Astrocyte of the spinal cord (primary cell): ENCODE results near the gene FMR1.

ENCODE experiments used
- DNase-seq: peaks from one replicate; pipeline ENCODE4 v3.0.0; 2011; ENCODE audit warnings: low read depth, low spot score
- H3K4me3 ChIP-seq: 2 replicates; pipeline ENCODE4 v1.5.1; 2011; ENCODE audit warnings: low read depth, mild to moderate bottlenecking, low read length, moderate library complexity
- in situ Hi-C: cut with HindIII; loops from 2 replicates; pipeline ENCODE4 v1.10.0; 2017; ENCODE audit warnings: low sequenced_read_pairs
- TF ChIP-seq, protein P1 (sequence below): IDR thresholded peaks from 2 replicates; pipeline ENCODE4 v1.5.1; 2012; ENCODE audit warnings: low read depth, mild to moderate bottlenecking, low read length, inconsistent platforms

The FMR1 gene

DNA sequence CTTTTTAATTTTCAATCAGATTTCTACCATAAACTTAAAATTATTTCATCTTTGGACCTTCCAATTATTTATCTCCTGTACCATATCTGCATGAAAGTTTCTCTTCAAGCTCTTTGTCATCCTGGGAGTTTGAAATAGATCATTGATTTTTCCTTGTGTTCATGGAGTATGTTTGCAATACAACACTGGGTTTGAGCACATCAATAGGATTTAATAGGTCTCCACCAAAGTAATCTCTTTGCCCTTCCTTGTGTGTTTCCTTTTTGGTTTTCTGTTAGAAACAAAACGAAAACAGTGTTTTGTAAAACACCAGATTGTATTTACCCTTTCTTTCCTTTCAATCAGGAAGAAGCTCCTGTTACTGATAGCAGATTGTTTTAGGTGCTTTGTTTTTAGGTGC, 11.9 kb downstream of the FMR1 start:
- in situ Hi-C loops = no loop called here

DNA sequence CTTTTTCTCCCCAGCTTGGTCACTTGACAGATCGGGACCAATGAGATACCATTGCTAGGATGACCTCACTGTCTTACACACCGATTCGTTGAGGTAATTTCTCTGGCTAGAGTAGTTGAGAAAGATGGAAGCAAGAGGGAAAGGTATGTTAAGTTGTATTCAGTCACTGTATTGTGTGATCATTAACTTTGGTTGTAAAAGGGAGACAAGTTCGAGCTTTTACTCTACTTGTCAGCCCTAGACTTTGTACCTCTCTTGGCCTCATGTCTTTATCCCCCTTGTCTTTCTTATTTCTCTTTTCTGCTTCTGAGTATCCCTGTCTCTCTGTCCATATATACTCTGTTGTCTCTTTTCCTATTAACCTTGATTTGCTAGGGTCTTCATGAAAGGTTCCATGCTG, 15.5 kb downstream of the FMR1 start:
- H3K4me3 ChIP-seq = no peak overlapping the region
- in situ Hi-C loops = no loop called here
- TF ChIP-seq, protein P1, sequence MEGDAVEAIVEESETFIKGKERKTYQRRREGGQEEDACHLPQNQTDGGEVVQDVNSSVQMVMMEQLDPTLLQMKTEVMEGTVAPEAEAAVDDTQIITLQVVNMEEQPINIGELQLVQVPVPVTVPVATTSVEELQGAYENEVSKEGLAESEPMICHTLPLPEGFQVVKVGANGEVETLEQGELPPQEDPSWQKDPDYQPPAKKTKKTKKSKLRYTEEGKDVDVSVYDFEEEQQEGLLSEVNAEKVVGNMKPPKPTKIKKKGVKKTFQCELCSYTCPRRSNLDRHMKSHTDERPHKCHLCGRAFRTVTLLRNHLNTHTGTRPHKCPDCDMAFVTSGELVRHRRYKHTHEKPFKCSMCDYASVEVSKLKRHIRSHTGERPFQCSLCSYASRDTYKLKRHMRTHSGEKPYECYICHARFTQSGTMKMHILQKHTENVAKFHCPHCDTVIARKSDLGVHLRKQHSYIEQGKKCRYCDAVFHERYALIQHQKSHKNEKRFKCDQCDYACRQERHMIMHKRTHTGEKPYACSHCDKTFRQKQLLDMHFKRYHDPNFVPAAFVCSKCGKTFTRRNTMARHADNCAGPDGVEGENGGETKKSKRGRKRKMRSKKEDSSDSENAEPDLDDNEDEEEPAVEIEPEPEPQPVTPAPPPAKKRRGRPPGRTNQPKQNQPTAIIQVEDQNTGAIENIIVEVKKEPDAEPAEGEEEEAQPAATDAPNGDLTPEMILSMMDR = no peak
- DNase-seq = no peak

More for the DNA sequence above, 11.9 kb downstream of the FMR1 start:
- DNase-seq = no peak
- TF ChIP-seq, protein P1 = no peak
- H3K4me3 ChIP-seq = no peak overlapping the region

DNA sequence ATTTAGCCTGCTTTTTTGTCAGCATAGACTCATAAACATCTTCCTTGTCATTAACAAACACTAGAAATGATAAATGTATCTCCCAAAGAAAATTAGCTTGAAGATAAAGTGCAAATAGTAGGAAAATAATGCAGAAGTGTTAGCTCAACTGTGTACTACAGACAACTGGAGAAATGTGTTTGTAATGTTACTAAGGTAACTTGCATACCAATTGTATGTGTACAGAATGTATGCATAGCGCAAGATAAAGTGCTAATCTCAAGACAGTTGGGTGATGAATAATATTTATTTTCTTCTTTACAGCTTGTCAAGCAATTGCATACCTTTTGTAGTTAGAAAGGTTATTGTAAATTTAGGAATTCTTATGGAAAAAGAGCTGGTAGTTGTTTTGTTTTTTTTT, 22.1 kb downstream of the FMR1 start:
- in situ Hi-C loops = no loop called here
- DNase-seq = no peak
- no peak overlapping the region for H3K4me3 ChIP-seq
- TF ChIP-seq, protein P1 = no peak

DNA sequence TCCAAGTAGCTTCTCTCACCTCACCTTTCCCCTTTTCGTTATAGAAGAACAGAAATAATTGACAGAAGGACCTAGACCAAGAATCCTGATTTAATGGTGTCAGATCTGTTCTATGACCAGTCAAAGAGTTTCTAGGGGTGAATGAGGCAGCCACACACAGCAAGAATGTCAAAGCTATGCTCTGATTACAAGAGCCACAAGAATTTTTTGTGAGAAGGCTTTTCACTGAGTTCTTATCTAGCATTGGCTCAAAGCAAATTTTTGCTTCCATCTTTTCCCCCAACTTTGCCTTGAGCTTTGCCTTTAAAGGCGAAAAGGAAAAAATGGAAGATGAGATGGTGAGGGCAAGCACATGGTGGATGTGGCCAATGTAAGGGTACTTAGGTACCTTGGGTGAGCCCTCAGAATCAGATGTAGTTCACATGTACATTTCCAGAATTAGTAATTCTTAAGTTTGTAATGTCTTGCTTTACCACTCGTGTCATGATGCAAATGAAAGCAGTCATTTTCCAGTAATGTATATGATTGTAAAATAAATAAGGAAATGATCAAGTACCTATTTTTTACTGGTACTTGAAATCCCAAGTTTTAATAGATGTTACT, 23.5 kb downstream of the FMR1 start:
- in situ Hi-C loops = no loop called here
- H3K4me3 ChIP-seq = no peak overlapping the region
- DNase-seq = no peak
- TF ChIP-seq, protein P1 = no peak

DNA sequence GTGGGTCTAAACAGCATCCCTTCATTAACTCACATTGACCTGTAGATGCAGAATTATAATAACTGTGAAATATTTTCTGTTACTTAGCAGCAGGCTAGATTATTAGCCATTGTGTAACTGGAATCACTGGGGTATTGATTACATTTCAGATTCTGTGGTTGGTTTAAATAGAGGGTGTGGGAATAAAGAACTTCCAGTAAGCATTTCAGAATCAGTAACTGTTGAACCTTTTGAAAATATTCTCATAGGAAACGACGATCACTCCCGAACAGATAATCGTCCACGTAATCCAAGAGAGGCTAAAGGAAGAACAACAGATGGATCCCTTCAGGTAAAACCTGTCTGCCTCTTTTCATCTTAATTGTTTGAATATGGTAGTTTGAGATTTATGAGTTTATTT, 33.6 kb downstream of the FMR1 start:
- no peak overlapping the region for H3K4me3 ChIP-seq
- TF ChIP-seq, protein P1 = no peak
- DNase-seq = no peak
- in situ Hi-C loops = no loop called here

DNA sequence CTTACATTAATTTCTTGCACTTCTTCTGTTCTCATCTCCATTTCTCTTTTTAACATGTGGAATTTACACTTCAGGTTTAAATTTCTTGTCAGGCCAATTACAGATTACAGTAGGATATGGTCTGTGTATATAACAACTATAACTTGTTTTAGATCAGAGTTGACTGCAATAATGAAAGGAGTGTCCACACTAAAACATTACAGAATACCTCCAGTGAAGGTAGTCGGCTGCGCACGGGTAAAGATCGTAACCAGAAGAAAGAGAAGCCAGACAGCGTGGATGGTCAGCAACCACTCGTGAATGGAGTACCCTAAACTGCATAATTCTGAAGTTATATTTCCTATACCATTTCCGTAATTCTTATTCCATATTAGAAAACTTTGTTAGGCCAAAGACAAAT, 36.8 kb downstream of the FMR1 start:
- no peak for DNase-seq
- TF ChIP-seq, protein P1 = no peak
- in situ Hi-C loops = no loop called here
- H3K4me3 ChIP-seq = no peak overlapping the region

DNA sequence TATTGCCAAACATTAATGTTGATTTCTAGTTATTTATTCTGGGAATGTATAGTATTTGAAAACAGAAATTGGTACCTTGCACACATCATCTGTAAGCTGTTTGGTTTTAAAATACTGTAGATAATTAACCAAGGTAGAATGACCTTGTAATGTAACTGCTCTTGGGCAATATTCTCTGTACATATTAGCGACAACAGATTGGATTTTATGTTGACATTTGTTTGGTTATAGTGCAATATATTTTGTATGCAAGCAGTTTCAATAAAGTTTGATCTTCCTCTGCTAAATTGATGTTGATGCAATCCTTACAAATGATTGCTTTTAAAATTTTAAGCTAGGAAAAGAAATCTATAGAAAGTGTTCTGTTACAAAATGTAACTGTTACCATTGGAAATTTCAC, 38.6 kb downstream of the FMR1 start:
- DNase-seq = no peak
- in situ Hi-C loops = no loop called here
- TF ChIP-seq, protein P1 = no peak
- H3K4me3 ChIP-seq = no peak overlapping the region
